OCI-M2 (cell line): ENCODE results near the gene NEXMIF.
"Not testable (repeated sequence)": the region's sequence is repeated elsewhere in the genome, so short reads cannot be mapped to it uniquely, and the experiment has no call there.

Experiments
- DNase-seq: peaks from one replicate; lab custom pipeline; 2025; ENCODE audit not compliant: unreplicated experiment; lab: John Stamatoyannopoulos, UW

The NEXMIF gene

GRCh38 chrX:74925225-74926088 is at the start of gene NEXMIF:
Gene NEXMIF (minus strand): TSS chrX:74925452.
- DNase-seq, result no peak

- DNase-seq, result not testable (repeated sequence)
Measured at GRCh38 chrX:74961962-74962361, 36.7 kb upstream of the NEXMIF start.

- DNase-seq, result no peak
Measured at GRCh38 chrX:74949717-74950116, 24.5 kb upstream of the NEXMIF start.

- DNase-seq, result no peak
Measured at GRCh38 chrX:74940414-74940813, 15.2 kb upstream of the NEXMIF start.

- no peak for DNase-seq
Measured at GRCh38 chrX:74931214-74931613, 6.0 kb upstream of the NEXMIF start.

GRCh38 chrX:74924449-74925224 is 615 bp downstream of the NEXMIF start:
- no peak for DNase-seq

- no peak for DNase-seq
Measured at GRCh38 chrX:74923942-74924448, 1.3 kb downstream of the NEXMIF start.

- DNase-seq, result no peak
Measured at GRCh38 chrX:74922922-74923543, 2.2 kb downstream of the NEXMIF start.

GRCh38 chrX:74911494-74911893 is 13.8 kb downstream of the NEXMIF start:
- no peak for DNase-seq

- no peak for DNase-seq
Measured at GRCh38 chrX:74906417-74906816, 18.8 kb downstream of the NEXMIF start.

GRCh38 chrX:74902806-74903205 is 22.4 kb downstream of the NEXMIF start:
- DNase-seq, result no peak

GRCh38 chrX:74892561-74892960 is 32.7 kb downstream of the NEXMIF start:
- no peak for DNase-seq

- DNase-seq, result no peak
Measured at GRCh38 chrX:74890676-74891430, 34.4 kb downstream of the NEXMIF start.

- DNase-seq, result not testable (repeated sequence)
Measured at GRCh38 chrX:74882383-74882782, 42.9 kb downstream of the NEXMIF start.

GRCh38 chrX:74865725-74866124 is 59.5 kb downstream of the NEXMIF start:
- DNase-seq, result no peak

- DNase-seq, result no peak
Measured at GRCh38 chrX:74853255-74853654, 72.0 kb downstream of the NEXMIF start.

- DNase-seq, result no peak
Measured at GRCh38 chrX:74835566-74835965, 89.7 kb downstream of the NEXMIF start.

- DNase-seq, result not testable (repeated sequence)
Measured at GRCh38 chrX:74819797-74820196, 105.5 kb downstream of the NEXMIF start.

- no peak for DNase-seq
Measured at GRCh38 chrX:74814681-74815080, 110.6 kb downstream of the NEXMIF start.

- no peak for DNase-seq
Measured at GRCh38 chrX:74804574-74804973, 120.7 kb downstream of the NEXMIF start.

GRCh38 chrX:74800062-74800461 is 125.2 kb downstream of the NEXMIF start:
- DNase-seq, result no peak
